Measurements from ENCODE around the gene NAV3.

The NAV3 gene

GRCh38 chr12:77996670-77997069 lies 166.0 kb downstream of the NAV3 start:
- no peak for DNase-seq (ENCODE audit: low spot score)
- in situ Hi-C loops (cut with MboI; ENCODE audit: low sequenced_read_pairs, unreplicated experiment): no loop called here
- no peak for TF ChIP-seq CTCF (IDR thresholded peaks at IDR 0.05; ENCODE audit: borderline replicate concordance, control extremely low read depth, extremely low read depth, insufficient read depth, missing control alignments)

GRCh38 chr12:77998236-77998786 lies 167.6 kb downstream of the NAV3 start:
- in situ Hi-C loops (cut with MboI; ENCODE audit: low sequenced_read_pairs, unreplicated experiment): no loop called here
- no peak for TF ChIP-seq CTCF (IDR thresholded peaks at IDR 0.05; ENCODE audit: borderline replicate concordance, control extremely low read depth, extremely low read depth, insufficient read depth, missing control alignments)
- DNase-seq (ENCODE audit: low spot score): no peak

GRCh38 chr12:77999074-77999715 lies 168.5 kb downstream of the NAV3 start:
- in situ Hi-C loops (cut with MboI; ENCODE audit: low sequenced_read_pairs, unreplicated experiment): no loop called here
- TF ChIP-seq CTCF (IDR thresholded peaks at IDR 0.05; ENCODE audit: borderline replicate concordance, control extremely low read depth, extremely low read depth, insufficient read depth, missing control alignments): no peak
- peak; percentile 20 for DNase-seq (ENCODE audit: low spot score)

- in situ Hi-C loops (cut with MboI; ENCODE audit: low sequenced_read_pairs, unreplicated experiment): no loop called here
- TF ChIP-seq CTCF (IDR thresholded peaks at IDR 0.05; ENCODE audit: borderline replicate concordance, control extremely low read depth, extremely low read depth, insufficient read depth, missing control alignments): no peak
- DNase-seq (ENCODE audit: low spot score): no peak
Observed at GRCh38 chr12:78002878-78003277, 172.2 kb downstream of the NAV3 start.

- no peak for TF ChIP-seq CTCF (IDR thresholded peaks at IDR 0.05; ENCODE audit: borderline replicate concordance, control extremely low read depth, extremely low read depth, insufficient read depth, missing control alignments)
- DNase-seq (ENCODE audit: low spot score): no peak
- in situ Hi-C loops (cut with MboI; ENCODE audit: low sequenced_read_pairs, unreplicated experiment): no loop called here
Observed at GRCh38 chr12:78004249-78005093, 173.8 kb downstream of the NAV3 start.

- no peak for DNase-seq (ENCODE audit: low spot score)
- no peak for TF ChIP-seq CTCF (IDR thresholded peaks at IDR 0.05; ENCODE audit: borderline replicate concordance, control extremely low read depth, extremely low read depth, insufficient read depth, missing control alignments)
- in situ Hi-C loops (cut with MboI; ENCODE audit: low sequenced_read_pairs, unreplicated experiment): no loop called here
Observed at GRCh38 chr12:78005094-78005492, 174.4 kb downstream of the NAV3 start.
